Measurements from ENCODE around the gene ASPA.
"Not testable (repeated sequence)": the region's sequence is repeated elsewhere in the genome, so short reads cannot be mapped to it uniquely, and the experiment has no call there.

Gene ASPA

GRCh38 chr17:3507071-3507470, 31.3 kb downstream of the ASPA start:
- TF ChIP-seq CTCF (IDR thresholded peaks at IDR 0.05; ENCODE audit: low read depth, low read length, missing control alignments), result no peak
- no peak for DNase-seq (ENCODE audit: extremely low read depth, low read depth)
- H3K4me3 ChIP-seq (replicated peaks; ENCODE audit: low read depth, low read length), result no peak overlapping the region

GRCh38 chr17:3507869-3508268, 32.1 kb downstream of the ASPA start:
- no peak overlapping the region for H3K4me3 ChIP-seq (replicated peaks; ENCODE audit: low read depth, low read length)
- no peak for DNase-seq (ENCODE audit: extremely low read depth, low read depth)
- no peak for TF ChIP-seq CTCF (IDR thresholded peaks at IDR 0.05; ENCODE audit: low read depth, low read length, missing control alignments)

- H3K4me3 ChIP-seq (replicated peaks; ENCODE audit: low read depth, low read length), result no peak overlapping the region
- no peak for TF ChIP-seq CTCF (IDR thresholded peaks at IDR 0.05; ENCODE audit: low read depth, low read length, missing control alignments)
- DNase-seq (ENCODE audit: extremely low read depth, low read depth), result no peak
Measured at GRCh38 chr17:3510090-3510489, 34.3 kb downstream of the ASPA start.

- H3K4me3 ChIP-seq (replicated peaks; ENCODE audit: low read depth, low read length), result no peak overlapping the region
- no peak for TF ChIP-seq CTCF (IDR thresholded peaks at IDR 0.05; ENCODE audit: low read depth, low read length, missing control alignments)
- peak; percentile 25 for DNase-seq (ENCODE audit: extremely low read depth, low read depth)
Measured at GRCh38 chr17:3511852-3512504, 36.2 kb downstream of the ASPA start.

- TF ChIP-seq CTCF (IDR thresholded peaks at IDR 0.05; ENCODE audit: low read depth, low read length, missing control alignments), result no peak
- no peak for DNase-seq (ENCODE audit: extremely low read depth, low read depth)
Measured at GRCh38 chr17:3512505-3513171, 36.8 kb downstream of the ASPA start.

GRCh38 chr17:3513305-3514035, 37.7 kb downstream of the ASPA start:
- H3K4me3 ChIP-seq (replicated peaks; ENCODE audit: low read depth, low read length), result no peak overlapping the region
- no peak for TF ChIP-seq CTCF (IDR thresholded peaks at IDR 0.05; ENCODE audit: low read depth, low read length, missing control alignments)
- no peak for DNase-seq (ENCODE audit: extremely low read depth, low read depth)

More at GRCh38 chr17:3512505-3513171, 36.8 kb downstream of the ASPA start:
- H3K4me3 ChIP-seq (replicated peaks; ENCODE audit: low read depth, low read length), result no peak overlapping the region

- DNase-seq (ENCODE audit: extremely low read depth, low read depth); H3K4me3 ChIP-seq (replicated peaks; ENCODE audit: low read depth, low read length): not testable (repeated sequence)
Measured at GRCh38 chr17:3514167-3514566, 38.4 kb downstream of the ASPA start.
